Esophagus (tissue), 2 donors: ENCODE measurements around the gene ZNF106. TPM values are rescaled to one million over a fixed set of nuclear protein-coding genes. Genes with fewer than 3 reads are reported as not detected.

Experiments used
- H3K27ac ChIP-seq, 2 donors: one replicate each; pipeline ENCODE4 v1.5.1; 2013; ENCODE audit warnings: low read depth in 2 of 2, mild to moderate bottlenecking in 2 of 2, inconsistent platforms in 1 of 2, low read length in 1 of 2, moderate library complexity in 1 of 2
- H3K27me3 ChIP-seq, 2 donors: one replicate each; pipeline ENCODE4 v1.6.1; 2013; ENCODE audit warnings: low read length in 2 of 2, control low read depth in 1 of 2, mild to moderate bottlenecking in 1 of 2; ENCODE audit not compliant: insufficient read depth in 2 of 2, control insufficient read depth in 1 of 2
- H3K36me3 ChIP-seq, 2 donors: one replicate each; pipeline ENCODE4 v1.6.1; 2013; ENCODE audit warnings: low read length in 1 of 2; ENCODE audit not compliant: control insufficient read depth in 2 of 2, insufficient read depth in 2 of 2
- H3K4me1 ChIP-seq, 2 donors: one replicate each; pipeline ENCODE4 v1.6.1; 2013; ENCODE audit warnings: low read length in 1 of 2; ENCODE audit not compliant: control insufficient read depth in 2 of 2, insufficient read depth in 2 of 2
- H3K4me3 ChIP-seq, 2 donors: one replicate each; pipeline ENCODE4 v1.5.1; 2013; ENCODE audit warnings: low read length in 2 of 2, mild to moderate bottlenecking in 2 of 2, low read depth in 1 of 2, moderate library complexity in 1 of 2
- H3K9me3 ChIP-seq, 2 donors: one replicate each; pipeline ENCODE4 v1.6.1; 2013; ENCODE audit warnings: mild to moderate bottlenecking in 2 of 2, low read depth in 1 of 2, low read length in 1 of 2, moderate library complexity in 1 of 2; ENCODE audit not compliant: control insufficient read depth in 2 of 2, insufficient read depth in 1 of 2
- WGBS, 2 donors: extraction: QIAGEN DNeasy Blood & Tissue Kit; methylation state at CpG; one replicate each; pipeline ENCODE4 v1.1.7; 2013; 5-methylcytosine and 5-hydroxymethylcytosine counted together
- polyA plus RNA-seq, 2 donors: library from polyadenylated mRNA; stranded (reverse); fragments of 200-250 nt; gene quantifications; one replicate each; pipeline ENCODE4 v1.2.3, GENCODE V29; 2013
- donor health status: healthy with polysubstance abuse.
- donor health status: Bipolar disorder and iron deficiency.

The ZNF106 gene
- polyA plus RNA-seq, 2 donors, result 6.0 to 6.6 TPM

GRCh38 chr15:42419369-42419768 is 71.6 kb downstream of the ZNF106 start:
- Histone ChIP-seq H3K36me3 (peaks cover 15 to 23% of the 10 kb centered on the region in 2 donors), H3K4me1 (no peaks in the 10 kb centered on the region), H3K9me3 (no peaks in the 10 kb centered on the region), H3K4me3 (no peak overlapping the region), H3K27ac (no peak overlapping the region), H3K27me3 (no peaks in the 10 kb centered on the region)
- WGBS, 2 donors, result 92 to 93% methylated on average over 7 of the region's 7 CpGs

- Histone ChIP-seq H3K27ac (no peak overlapping the region), H3K4me3 (no peak overlapping the region), H3K27me3 (no peaks in the 10 kb centered on the region), H3K36me3 (peaks cover 13 to 39% of the 10 kb centered on the region in 2 donors), H3K4me1 (no peaks in the 10 kb centered on the region), H3K9me3 (no peaks in the 10 kb centered on the region)
- 32 to 38% methylated on average over 2 of the region's 2 CpGs for WGBS, 2 donors
These were observed 77.0 kb downstream of the ZNF106 start for GRCh38 chr15:42413920-42414319.

DNA sequence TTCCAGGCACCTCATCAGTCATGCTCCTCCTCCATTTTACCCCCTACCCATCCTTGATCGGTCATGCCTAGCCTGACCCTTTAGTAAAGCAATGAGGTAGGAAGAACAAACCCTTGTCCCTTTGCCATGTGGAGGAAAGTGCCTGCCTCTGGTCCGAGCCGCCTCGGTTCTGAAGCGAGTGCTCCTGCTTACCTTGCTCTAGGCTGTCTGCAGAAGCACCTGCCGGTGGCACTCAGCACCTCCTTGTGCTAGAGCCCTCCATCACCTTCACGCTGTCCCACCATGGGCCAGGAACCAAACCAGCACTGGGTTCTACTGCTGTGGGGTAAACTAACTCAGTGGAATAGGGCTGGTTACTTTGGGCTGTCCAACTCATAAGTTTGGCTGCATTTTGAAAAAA is 79.1 kb downstream of the ZNF106 start:
- H3K27ac ChIP-seq, result no peak overlapping the region
- 95 to 98% methylated on average over 7 of the region's 7 CpGs for WGBS, 2 donors
- peaks cover 9 to 32% of the 10 kb centered on the region in 2 donors for H3K36me3 ChIP-seq
- H3K4me1 ChIP-seq, result no peaks in the 10 kb centered on the region
- no peaks in the 10 kb centered on the region for H3K27me3 ChIP-seq
- H3K9me3 ChIP-seq, result no peaks in the 10 kb centered on the region
- no peak overlapping the region for H3K4me3 ChIP-seq

- H3K4me3 ChIP-seq, result no peak overlapping the region
- peaks cover 0 to 23% of the 10 kb centered on the region in 2 donors for H3K36me3 ChIP-seq
- H3K9me3 ChIP-seq, result no peaks in the 10 kb centered on the region
- WGBS, 2 donors, result 86 to 92% methylated on average over 8 to 9 of the region's 9 CpGs
- H3K4me1 ChIP-seq, result no peaks in the 10 kb centered on the region
- H3K27ac ChIP-seq, result no peak overlapping the region
- no peaks in the 10 kb centered on the region for H3K27me3 ChIP-seq
These were observed 81.9 kb downstream of the ZNF106 start for GRCh38 chr15:42409011-42409410.

DNA sequence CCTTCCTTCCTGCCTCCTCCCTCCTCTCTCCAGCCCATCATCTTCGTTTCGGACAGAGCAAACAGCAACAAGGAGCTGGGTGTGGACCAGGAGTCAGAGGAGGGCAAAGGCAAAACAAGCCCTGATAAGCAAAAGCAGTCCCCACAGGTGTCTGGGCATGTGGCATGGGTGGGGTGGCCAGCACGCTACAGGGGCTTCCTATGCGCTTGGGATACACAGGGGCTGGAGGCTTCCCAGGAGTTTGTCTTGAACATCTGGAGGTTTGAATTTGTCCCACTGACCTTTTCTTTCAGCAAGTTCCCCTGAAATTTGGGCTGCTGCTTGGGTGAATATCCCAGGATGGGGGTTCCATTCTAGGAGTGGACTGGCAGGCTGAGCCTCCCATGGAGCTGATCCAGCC is 82.8 kb downstream of the ZNF106 start:
- no peaks in the 10 kb centered on the region for H3K27me3 ChIP-seq
- no peaks in the 10 kb centered on the region for H3K4me1 ChIP-seq
- H3K9me3 ChIP-seq, result no peaks in the 10 kb centered on the region
- WGBS, 2 donors, result 70 to 71% methylated on average over 4 of the region's 4 CpGs
- H3K4me3 ChIP-seq, result no peak overlapping the region
- H3K27ac ChIP-seq, result no peak overlapping the region
- peaks cover 0 to 25% of the 10 kb centered on the region in 2 donors for H3K36me3 ChIP-seq

- H3K9me3 ChIP-seq, result no peaks in the 10 kb centered on the region
- H3K36me3 ChIP-seq, result peaks cover 0 to 26% of the 10 kb centered on the region in 2 donors
- H3K4me1 ChIP-seq, result no peaks in the 10 kb centered on the region
- no peaks in the 10 kb centered on the region for H3K27me3 ChIP-seq
- H3K4me3 ChIP-seq, result no peak overlapping the region
- no peak overlapping the region for H3K27ac ChIP-seq
- WGBS, 2 donors, result 35 to 63% methylated on average over 6 of the region's 6 CpGs
These were observed 85.0 kb downstream of the ZNF106 start for GRCh38 chr15:42405863-42406482.

DNA sequence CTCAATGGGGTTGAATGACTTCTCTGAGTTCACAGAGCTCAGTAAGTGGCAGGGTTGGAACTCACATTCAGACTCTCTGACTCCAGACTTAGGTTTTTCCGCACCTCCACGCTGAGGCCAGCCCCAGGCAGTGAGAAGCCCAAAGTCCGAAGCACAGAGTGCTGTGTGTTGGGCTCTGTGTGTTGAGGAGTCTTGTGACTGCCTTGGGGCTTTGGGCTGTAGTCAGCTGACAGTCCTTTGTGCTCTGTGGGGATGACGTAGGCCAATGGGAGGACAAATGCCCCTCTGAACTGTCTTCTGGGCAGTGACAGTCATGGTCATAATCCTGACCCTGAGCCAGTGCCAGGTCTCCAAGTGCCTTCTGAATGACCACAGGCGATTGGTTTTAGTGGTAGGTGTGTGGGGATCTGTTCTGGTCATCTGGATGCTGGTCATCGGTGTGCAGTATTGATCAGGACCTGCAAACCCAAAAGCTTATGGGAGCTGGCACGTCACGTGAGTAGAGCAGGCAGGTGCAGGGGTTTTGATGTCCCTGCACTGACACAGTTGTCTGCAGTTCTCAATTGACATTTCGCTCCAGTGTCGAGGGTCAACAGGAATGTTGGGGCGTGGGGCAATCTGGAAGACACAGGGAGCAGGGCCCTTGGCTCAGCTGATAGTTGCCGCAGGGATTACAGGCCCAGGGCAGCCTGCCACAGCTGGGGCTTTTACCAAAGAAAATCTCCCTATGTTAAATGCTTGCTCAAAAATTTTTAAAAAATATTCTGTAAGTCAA is 86.3 kb downstream of the ZNF106 start:
- Histone ChIP-seq H3K9me3 (no peaks in the 10 kb centered on the region), H3K4me3 (no peak overlapping the region), H3K36me3 (peaks cover 0 to 18% of the 10 kb centered on the region in 2 donors), H3K27ac (no peak overlapping the region), H3K4me1 (no peaks in the 10 kb centered on the region), H3K27me3 (no peaks in the 10 kb centered on the region)
- WGBS, 2 donors, result 82 to 83% methylated on average over 12 of the region's 12 CpGs

DNA sequence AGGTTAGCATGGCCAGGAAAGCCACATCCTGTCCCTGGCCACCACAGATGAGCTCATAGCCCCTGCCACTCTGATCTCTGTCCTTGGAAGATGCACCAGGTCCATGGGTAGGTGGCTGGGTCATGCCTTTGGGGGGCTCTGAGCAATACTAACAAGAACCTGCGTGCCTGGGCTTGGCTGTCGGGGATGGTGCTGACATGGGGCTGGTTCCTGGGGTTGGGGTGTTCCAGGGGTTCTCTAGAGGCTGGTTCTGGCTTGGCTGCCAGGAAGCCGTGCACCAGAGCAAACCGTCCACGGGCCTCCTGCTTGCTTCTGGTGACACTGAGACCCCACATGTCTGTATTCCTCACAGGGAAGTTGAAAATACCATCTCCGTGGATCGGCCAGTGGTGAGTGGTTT is 87.6 kb downstream of the ZNF106 start:
- WGBS, 2 donors, result 91 to 95% methylated on average over 7 of the region's 7 CpGs
- no peaks in the 10 kb centered on the region for H3K27me3 ChIP-seq
- H3K36me3 ChIP-seq, result peaks cover 0 to 18% of the 10 kb centered on the region in 2 donors
- no peak overlapping the region for H3K4me3 ChIP-seq
- H3K4me1 ChIP-seq, result no peaks in the 10 kb centered on the region
- H3K9me3 ChIP-seq, result no peaks in the 10 kb centered on the region
- no peak overlapping the region for H3K27ac ChIP-seq

GRCh38 chr15:42402455-42403205 is 88.3 kb downstream of the ZNF106 start:
- Histone ChIP-seq H3K9me3 (no peaks in the 10 kb centered on the region), H3K4me1 (no peaks in the 10 kb centered on the region), H3K36me3 (peaks cover 0 to 18% of the 10 kb centered on the region in 2 donors), H3K4me3 (no peak overlapping the region), H3K27me3 (no peaks in the 10 kb centered on the region), H3K27ac (no peak overlapping the region)
- WGBS, 2 donors, result 88 to 91% methylated on average over 15 of the region's 15 CpGs
